ENCODE results near the gene SMDT1. TPM values are rescaled to one million over a fixed set of nuclear protein-coding genes. Genes with fewer than 3 reads are reported as not detected.
"Not testable (repeated sequence)": the region's sequence is repeated elsewhere in the genome, so short reads cannot be mapped to it uniquely, and the experiment has no call there.

SMDT1 gene
- total RNA-seq, 2 experiments from 2014 or later = 82.1 to 84.9 TPM

DNA sequence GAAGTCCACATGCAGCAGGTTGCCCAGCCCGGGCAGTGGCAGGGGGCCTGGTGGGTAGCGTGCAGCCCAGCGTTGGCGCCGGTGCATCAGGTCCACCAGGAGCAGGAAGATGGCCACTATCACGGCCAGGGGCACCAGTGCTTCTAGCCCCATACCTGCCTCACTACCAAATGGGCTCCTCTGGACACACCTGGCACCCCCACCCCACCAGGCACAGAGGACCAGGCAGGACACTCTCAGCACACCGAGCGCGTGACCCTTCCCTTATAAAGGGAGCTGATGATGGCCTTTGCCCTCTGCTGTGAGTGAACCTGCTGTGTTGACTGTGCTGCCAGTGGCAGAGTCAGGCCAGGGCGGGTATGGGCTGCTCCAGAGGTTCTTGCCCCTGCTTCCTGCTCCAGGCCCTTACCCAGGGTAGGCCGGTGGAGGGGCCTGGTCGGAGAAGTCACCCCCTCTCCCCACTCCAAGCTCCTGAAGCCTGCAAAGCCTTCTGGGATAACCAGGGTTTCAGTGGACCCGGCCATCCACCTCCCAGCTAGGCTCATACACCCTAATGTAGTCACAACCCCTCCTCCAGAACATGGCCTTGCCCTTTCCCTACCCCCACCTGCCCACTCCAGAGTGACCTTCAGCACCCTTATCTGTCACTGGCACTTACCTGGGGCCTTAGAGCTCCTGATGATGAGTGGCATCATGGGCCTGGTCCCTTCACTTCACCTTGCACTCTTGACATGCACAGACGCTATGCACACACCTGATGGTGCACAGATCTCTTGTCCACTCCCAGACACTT, 51.3 kb downstream of the SMDT1 start, which contains the start of gene CYP2D6:
Gene CYP2D6, minus strand, starts transcription at position 172 of the 793 bp plus-strand sequence. Its CDS starts 19 bp downstream, at position 153.
- DNase-seq; H3K4me3 Mint-ChIP-seq; POLR2A ChIA-PET; H3K27me3 Mint-ChIP-seq; ATAC-seq (ENCODE audit: low read depth); H3K27ac Mint-ChIP-seq; H3K36me3 Mint-ChIP-seq; H3K4me1 Mint-ChIP-seq; H3K9me3 Mint-ChIP-seq: not testable (repeated sequence)

DNA sequence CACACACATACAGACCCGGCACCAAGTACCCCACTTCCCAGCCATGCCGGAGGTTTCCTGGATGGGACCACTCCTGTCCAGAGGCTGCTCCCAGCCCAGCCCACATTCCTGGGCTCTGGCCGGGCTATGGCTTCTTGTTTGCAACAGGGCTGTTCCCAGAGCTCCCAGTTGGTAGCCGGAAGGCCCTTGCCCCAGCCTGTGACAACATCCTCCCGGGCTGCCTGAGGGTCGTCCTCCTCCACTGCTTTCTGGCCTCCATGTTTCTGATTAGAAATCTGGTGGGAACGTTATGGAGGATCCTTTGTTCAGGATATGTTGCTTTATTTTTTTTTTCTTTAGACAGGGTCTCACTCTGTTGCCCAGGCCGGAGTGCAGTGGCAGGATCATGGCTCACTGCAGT, 52.1 kb downstream of the SMDT1 start:
- H3K9me3 Mint-ChIP-seq = no peaks in the 10 kb centered on the region
- H3K27ac Mint-ChIP-seq = no peak overlapping the region
- H3K27me3 Mint-ChIP-seq = no peaks in the 10 kb centered on the region
- ATAC-seq (ENCODE audit: low read depth) (no peak), DNase-seq (no peak)
- POLR2A ChIA-PET = no interaction called here
- no peaks in the 10 kb centered on the region for H3K4me1 Mint-ChIP-seq
- no peak overlapping the region for H3K4me3 Mint-ChIP-seq
- no peaks in the 10 kb centered on the region for H3K36me3 Mint-ChIP-seq

DNA sequence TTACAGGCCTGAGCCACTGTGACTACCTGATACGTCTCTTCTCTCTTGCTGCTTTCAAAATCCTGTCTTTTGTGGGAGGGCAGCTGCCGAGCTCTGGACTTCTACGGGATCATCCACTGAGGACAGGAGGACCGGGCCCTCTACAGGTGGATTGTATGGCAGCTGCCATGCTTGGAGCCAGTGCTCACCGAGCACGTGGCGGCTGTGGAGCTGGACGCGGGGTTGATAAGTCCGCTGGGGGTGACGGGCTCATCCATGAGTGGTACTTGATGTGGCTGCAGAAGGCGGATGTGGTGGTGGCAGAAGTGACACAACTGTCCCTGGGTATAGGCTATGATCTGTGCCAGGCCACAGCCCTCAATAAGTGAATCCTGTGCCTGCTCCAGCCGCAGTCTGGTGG, 53.0 kb downstream of the SMDT1 start:
- no peak overlapping the region for H3K27ac Mint-ChIP-seq
- H3K4me3 Mint-ChIP-seq = no peak overlapping the region

More for the DNA sequence above, 53.0 kb downstream of the SMDT1 start:
- no peaks in the 10 kb centered on the region for H3K27me3 Mint-ChIP-seq
- no peak for DNase-seq
- H3K36me3 Mint-ChIP-seq = no peaks in the 10 kb centered on the region
- no peak for ATAC-seq (ENCODE audit: low read depth)
- no peaks in the 10 kb centered on the region for H3K9me3 Mint-ChIP-seq
- no peaks in the 10 kb centered on the region for H3K4me1 Mint-ChIP-seq
- POLR2A ChIA-PET = interaction anchor here (0.6 kb wide), 2 partner anchors 12 to 176 kb away, joined by 3 read pairs; no protein-coding TSS in a partner anchor

Other genes with a start within 250 kb of the SMDT1 start
- gene SREBF2, start 246.6 kb upstream of the SMDT1 start, total RNA-seq = 100 to 1,000 TPM; 108 to 109 TPM
- not detected for gene SHISA8, start 164.6 kb upstream of the SMDT1 start, total RNA-seq
- gene TNFRSF13C, start 152.9 kb upstream of the SMDT1 start, total RNA-seq = 10 to 100 TPM in 1 of 2 experiments, 1 to 10 TPM in 1; 9.9 to 10.1 TPM
- gene CENPM, start 132.5 kb upstream of the SMDT1 start, total RNA-seq = 10 to 100 TPM; 45.4 to 53.2 TPM
- gene SEPTIN3, start 110.3 kb upstream of the SMDT1 start, total RNA-seq = under 1 TPM; 0.31 to 0.42 TPM
- 1 to 10 TPM; 2.4 to 2.6 TPM for gene WBP2NL, start 80.9 kb upstream of the SMDT1 start, total RNA-seq
- gene NAGA, start 8.9 kb upstream of the SMDT1 start, total RNA-seq = 10 to 100 TPM; 15.9 to 18.4 TPM
- 1 to 10 TPM; 2.8 to 3.3 TPM for gene PHETA2, start 5.5 kb upstream of the SMDT1 start, total RNA-seq
- gene NDUFA6, start 11.1 kb downstream of the SMDT1 start, total RNA-seq = 10 to 100 TPM; 69.0 to 73.5 TPM
- 1 to 10 TPM; 3.7 to 4.4 TPM for gene CYP2D6, start 51.1 kb downstream of the SMDT1 start, total RNA-seq
- gene TCF20, start 191.0 kb downstream of the SMDT1 start, total RNA-seq = 10 to 100 TPM; 77.0 to 87.4 TPM